ENCODE results near the gene PRAMEF27.
"Not testable (repeated sequence)": the region's sequence is repeated elsewhere in the genome, so short reads cannot be mapped to it uniquely, and the experiment has no call there.

PRAMEF27 gene

GRCh38 chr1:13056475-13056874 lies at the start of gene PRAMEF27:
Gene PRAMEF27 (minus strand): TSS chr1:13056575. CDS start chr1:13053659, 2,916 bp downstream.
- not testable (repeated sequence) for DNase-seq (ENCODE audit: low spot score)

GRCh38 chr1:13070474-13070873 lies 14.1 kb upstream of the PRAMEF27 start, which contains the start of gene PRAMEF25:
Gene PRAMEF25 (plus strand): TSS chr1:13070774. CDS start chr1:13073694, 2,920 bp downstream.
- not testable (repeated sequence) for DNase-seq (ENCODE audit: low spot score)

GRCh38 chr1:13019846-13020245 lies 36.5 kb downstream of the PRAMEF27 start:
- DNase-seq (ENCODE audit: low spot score): not testable (repeated sequence)

- not testable (repeated sequence) for DNase-seq (ENCODE audit: low spot score)
Observed at GRCh38 chr1:13011932-13012331, 44.4 kb downstream of the PRAMEF27 start.

- not testable (repeated sequence) for DNase-seq (ENCODE audit: low spot score)
Observed at GRCh38 chr1:13009348-13009747, 47.0 kb downstream of the PRAMEF27 start.

- DNase-seq (ENCODE audit: low spot score): not testable (repeated sequence)
Observed at GRCh38 chr1:13005732-13006131, 50.6 kb downstream of the PRAMEF27 start.
